ENCODE measurements around the gene SH2B2.

DNA sequence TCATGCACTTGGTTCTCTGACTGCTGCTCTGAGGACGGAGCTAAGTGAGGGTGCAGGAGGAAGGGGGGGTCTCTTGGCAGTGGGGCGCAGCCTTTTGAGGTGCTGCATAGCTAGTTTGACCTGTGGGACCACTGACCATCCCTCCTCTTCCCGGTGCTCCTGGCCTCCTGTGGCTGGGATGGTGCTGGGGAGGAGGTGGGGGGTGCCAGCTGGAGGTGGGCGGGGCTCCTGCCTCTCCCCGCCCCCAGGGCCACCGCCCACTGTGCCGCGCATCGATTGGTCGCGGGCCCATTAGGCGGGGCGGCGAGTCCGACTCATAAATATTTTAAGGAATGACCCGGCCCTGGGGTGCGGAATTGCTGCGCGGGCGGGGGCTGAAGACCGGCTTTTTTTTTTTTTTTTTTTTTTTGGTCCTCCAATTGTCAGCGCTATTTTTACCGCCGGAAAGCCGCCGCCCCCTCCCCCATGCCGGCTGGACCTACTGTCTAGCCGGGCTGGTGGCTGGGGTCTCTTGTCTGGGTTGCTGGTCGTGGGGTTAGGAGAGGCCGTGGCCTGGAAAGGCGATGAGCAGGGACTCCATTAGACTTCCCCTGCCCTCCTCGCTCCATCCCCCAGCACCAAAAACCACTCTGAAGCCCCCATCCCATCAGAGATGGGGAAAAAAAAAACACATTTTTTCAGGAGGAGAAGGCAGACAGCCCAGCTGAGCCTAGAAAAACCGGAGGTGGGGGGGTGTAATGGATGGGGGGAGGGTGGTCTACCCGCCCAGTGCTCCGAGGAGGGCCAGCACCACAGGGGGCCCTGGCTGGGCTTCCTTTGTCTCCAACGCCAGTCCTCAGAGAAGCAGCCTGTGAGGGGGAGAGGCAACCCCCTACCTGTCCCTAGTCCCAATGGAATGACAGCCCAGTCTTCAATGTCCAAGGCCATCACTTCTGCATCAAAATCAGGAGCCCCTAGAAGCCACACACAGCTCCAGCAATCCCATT lies 6.4 kb downstream of the SH2B2 start:
- no peak for TF ChIP-seq EZH2phosphoT487 (IDR thresholded peaks at IDR 0.05; ENCODE audit: unreplicated experiment)
- TF ChIP-seq, protein P1, sequence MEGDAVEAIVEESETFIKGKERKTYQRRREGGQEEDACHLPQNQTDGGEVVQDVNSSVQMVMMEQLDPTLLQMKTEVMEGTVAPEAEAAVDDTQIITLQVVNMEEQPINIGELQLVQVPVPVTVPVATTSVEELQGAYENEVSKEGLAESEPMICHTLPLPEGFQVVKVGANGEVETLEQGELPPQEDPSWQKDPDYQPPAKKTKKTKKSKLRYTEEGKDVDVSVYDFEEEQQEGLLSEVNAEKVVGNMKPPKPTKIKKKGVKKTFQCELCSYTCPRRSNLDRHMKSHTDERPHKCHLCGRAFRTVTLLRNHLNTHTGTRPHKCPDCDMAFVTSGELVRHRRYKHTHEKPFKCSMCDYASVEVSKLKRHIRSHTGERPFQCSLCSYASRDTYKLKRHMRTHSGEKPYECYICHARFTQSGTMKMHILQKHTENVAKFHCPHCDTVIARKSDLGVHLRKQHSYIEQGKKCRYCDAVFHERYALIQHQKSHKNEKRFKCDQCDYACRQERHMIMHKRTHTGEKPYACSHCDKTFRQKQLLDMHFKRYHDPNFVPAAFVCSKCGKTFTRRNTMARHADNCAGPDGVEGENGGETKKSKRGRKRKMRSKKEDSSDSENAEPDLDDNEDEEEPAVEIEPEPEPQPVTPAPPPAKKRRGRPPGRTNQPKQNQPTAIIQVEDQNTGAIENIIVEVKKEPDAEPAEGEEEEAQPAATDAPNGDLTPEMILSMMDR (conservative IDR thresholded peaks at IDR 0.05; ENCODE audit: low read depth in 2 of 2) = no peak
- TF ChIP-seq EZH2 (IDR thresholded peaks at IDR 0.05; ENCODE audit: low read depth, unreplicated experiment) = no peak
- TF ChIP-seq POLR2AphosphoS5 (IDR thresholded peaks at IDR 0.05; ENCODE audit: low read depth) = no peak
- TF ChIP-seq, protein P2, sequence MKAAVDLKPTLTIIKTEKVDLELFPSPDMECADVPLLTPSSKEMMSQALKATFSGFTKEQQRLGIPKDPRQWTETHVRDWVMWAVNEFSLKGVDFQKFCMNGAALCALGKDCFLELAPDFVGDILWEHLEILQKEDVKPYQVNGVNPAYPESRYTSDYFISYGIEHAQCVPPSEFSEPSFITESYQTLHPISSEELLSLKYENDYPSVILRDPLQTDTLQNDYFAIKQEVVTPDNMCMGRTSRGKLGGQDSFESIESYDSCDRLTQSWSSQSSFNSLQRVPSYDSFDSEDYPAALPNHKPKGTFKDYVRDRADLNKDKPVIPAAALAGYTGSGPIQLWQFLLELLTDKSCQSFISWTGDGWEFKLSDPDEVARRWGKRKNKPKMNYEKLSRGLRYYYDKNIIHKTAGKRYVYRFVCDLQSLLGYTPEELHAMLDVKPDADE (IDR thresholded peaks at IDR 0.05) = no peak
- TF ChIP-seq CREB1 (CRISPR knock-in tag; IDR thresholded peaks at IDR 0.05; ENCODE audit: low read depth) = no peak
- TF ChIP-seq, protein P3, sequence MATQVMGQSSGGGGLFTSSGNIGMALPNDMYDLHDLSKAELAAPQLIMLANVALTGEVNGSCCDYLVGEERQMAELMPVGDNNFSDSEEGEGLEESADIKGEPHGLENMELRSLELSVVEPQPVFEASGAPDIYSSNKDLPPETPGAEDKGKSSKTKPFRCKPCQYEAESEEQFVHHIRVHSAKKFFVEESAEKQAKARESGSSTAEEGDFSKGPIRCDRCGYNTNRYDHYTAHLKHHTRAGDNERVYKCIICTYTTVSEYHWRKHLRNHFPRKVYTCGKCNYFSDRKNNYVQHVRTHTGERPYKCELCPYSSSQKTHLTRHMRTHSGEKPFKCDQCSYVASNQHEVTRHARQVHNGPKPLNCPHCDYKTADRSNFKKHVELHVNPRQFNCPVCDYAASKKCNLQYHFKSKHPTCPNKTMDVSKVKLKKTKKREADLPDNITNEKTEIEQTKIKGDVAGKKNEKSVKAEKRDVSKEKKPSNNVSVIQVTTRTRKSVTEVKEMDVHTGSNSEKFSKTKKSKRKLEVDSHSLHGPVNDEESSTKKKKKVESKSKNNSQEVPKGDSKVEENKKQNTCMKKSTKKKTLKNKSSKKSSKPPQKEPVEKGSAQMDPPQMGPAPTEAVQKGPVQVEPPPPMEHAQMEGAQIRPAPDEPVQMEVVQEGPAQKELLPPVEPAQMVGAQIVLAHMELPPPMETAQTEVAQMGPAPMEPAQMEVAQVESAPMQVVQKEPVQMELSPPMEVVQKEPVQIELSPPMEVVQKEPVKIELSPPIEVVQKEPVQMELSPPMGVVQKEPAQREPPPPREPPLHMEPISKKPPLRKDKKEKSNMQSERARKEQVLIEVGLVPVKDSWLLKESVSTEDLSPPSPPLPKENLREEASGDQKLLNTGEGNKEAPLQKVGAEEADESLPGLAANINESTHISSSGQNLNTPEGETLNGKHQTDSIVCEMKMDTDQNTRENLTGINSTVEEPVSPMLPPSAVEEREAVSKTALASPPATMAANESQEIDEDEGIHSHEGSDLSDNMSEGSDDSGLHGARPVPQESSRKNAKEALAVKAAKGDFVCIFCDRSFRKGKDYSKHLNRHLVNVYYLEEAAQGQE (IDR thresholded peaks at IDR 0.05; ENCODE audit: unreplicated experiment) = no peak
- no peak for TF ChIP-seq STAT1 (IDR thresholded peaks at IDR 0.05; ENCODE audit: unreplicated experiment)
- TF ChIP-seq ZNF331 (CRISPR knock-in tag; IDR thresholded peaks at IDR 0.05; ENCODE audit: low read depth) = no peak

All from GM23338 (cell line).